Endothelial cell of umbilical vein (primary cell): Measurements from ENCODE around the gene NME7. TPM values are rescaled to one million over a fixed set of nuclear protein-coding genes. Genes with fewer than 3 reads are reported as not detected.

Experiments
- BruUV-seq: library from RNA; stranded (reverse); fragments of 400-500 nt; replicated peaks from 2 replicates; lab custom pipeline; 2021; lab: Mats Ljungman, UMichigan
- CTCF ChIA-PET: fragments of 300-600, 350-600 bp; sonication (Branson Sonifier 250); formaldehyde crosslinking; loops from one replicate; lab custom pipeline; 2021; ENCODE audit warnings: antibody characterized with exemption, inconsistent platforms; lab: Charles Lee
- POLR2A ChIA-PET: fragments of 300-600, 350-600 bp; sonication (Branson Sonifier 250); formaldehyde crosslinking; loops from one replicate; lab custom pipeline; 2021; ENCODE audit warnings: antibody characterized with exemption, inconsistent platforms; lab: Charles Lee
- DNase-seq: peaks from one replicate; pipeline ENCODE4 v3.0.0-alpha.2; 2011; ENCODE audit warnings: low read depth, low spot score
- FAIRE-seq: peaks from 2 replicates; lab custom pipeline; 2011; peaks lifted over from hg19 to GRCh38; lab: Jason Lieb, UNC
- H2AFZ ChIP-seq: 2 replicates; pipeline ENCODE4 v1.6.0; 2012; ENCODE audit warnings: low read depth, low read length, control low read depth, inconsistent platforms
- H3K27ac ChIP-seq: 2 replicates; pipeline ENCODE4 v1.5.1; 2011; ENCODE audit warnings: low read depth, mild to moderate bottlenecking, control low read depth, low read length, moderate library complexity; ENCODE audit not compliant: insufficient read depth
- H3K27me3 ChIP-seq, 2 experiments: 2 replicates each; pipeline versions ENCODE4 v1.6.0 to v1.6.1; 2011; ENCODE audit warnings: low read length in 2 of 2, mixed read lengths in 1 of 2; ENCODE audit not compliant: control insufficient read depth in 2 of 2, insufficient read depth in 2 of 2
- H3K36me3 ChIP-seq, 2 experiments: 2 replicates in 1 of 2; 3 replicates in 1 of 2; pipeline ENCODE4 v1.5.1; 2011; ENCODE audit warnings: low read length in 2 of 2, mild to moderate bottlenecking in 1 of 2, moderate library complexity in 1 of 2; ENCODE audit not compliant: control insufficient read depth in 2 of 2, insufficient read depth in 2 of 2; ENCODE audit errors: extremely low read depth in 1 of 2
- H3K4me1 ChIP-seq: 3 replicates; pipeline ENCODE4 v1.5.1; 2011; ENCODE audit warnings: mild to moderate bottlenecking, low read length; ENCODE audit not compliant: control insufficient read depth, insufficient read depth; ENCODE audit errors: extremely low read depth
- H3K4me2 ChIP-seq: 2 replicates; pipeline ENCODE4 v1.6.1; 2011; ENCODE audit warnings: low read length, control low read depth, mixed read lengths; ENCODE audit not compliant: insufficient read depth
- H3K4me3 ChIP-seq, 3 experiments: fragments of 200-600 bp in 1 of 3; sonication (generic), shearing (Covaris generic) in 1 of 3; replicated peaks in 1 of 3; 2 replicates each; pipeline ENCODE4 v1.5.1; 2011 to 2016; ENCODE audit warnings: control low read depth in 3 of 3, low read length in 3 of 3, mild to moderate bottlenecking in 2 of 3, inconsistent platforms in 1 of 3, low read depth in 1 of 3, moderate library complexity in 1 of 3; ENCODE audit not compliant: insufficient read depth in 1 of 3
- H3K79me2 ChIP-seq: 2 replicates; pipeline ENCODE4 v1.6.0; 2012; ENCODE audit warnings: low read length, inconsistent platforms; ENCODE audit not compliant: control insufficient read depth, insufficient read depth
- H3K9ac ChIP-seq: replicated peaks from 2 replicates; pipeline ENCODE3; 2011; ENCODE audit warnings: low read length, control low read depth; ENCODE audit not compliant: insufficient read depth; ENCODE audit errors: extremely low read depth
- H3K9me1 ChIP-seq: replicated peaks from 3 replicates; pipeline ENCODE4 v1.6.0; 2011; ENCODE audit warnings: mild to moderate bottlenecking, low read length; ENCODE audit not compliant: control insufficient read depth, insufficient read depth; ENCODE audit errors: extremely low read depth
- H3K9me3 ChIP-seq: replicated peaks from 2 replicates; pipeline ENCODE4 v1.5.1; 2012; ENCODE audit warnings: low read length, inconsistent platforms; ENCODE audit not compliant: control insufficient read depth, insufficient read depth
- H4K20me1 ChIP-seq: replicated peaks from 2 replicates; pipeline ENCODE3; 2011; ENCODE audit warnings: mild to moderate bottlenecking, low read length; ENCODE audit not compliant: control insufficient read depth, insufficient read depth; ENCODE audit errors: extremely low read depth
- CTCF ChIP-seq, 2 donors: IDR thresholded peaks; 1 replicate in 1 of 2; 2 replicates in 1 of 2; pipeline ENCODE4 v1.5.1; 2011; ENCODE audit warnings: low read length in 2 of 2, mild to moderate bottlenecking in 2 of 2, moderate library complexity in 2 of 2, control low read depth in 1 of 2, inconsistent platforms in 1 of 2, low read depth in 1 of 2; ENCODE audit not compliant: insufficient read depth in 1 of 2; ENCODE audit errors: extremely low read depth in 1 of 2
- EZH2 ChIP-seq: IDR thresholded peaks from 2 replicates; pipeline ENCODE4 v1.6.1; 2012; ENCODE audit warnings: borderline replicate concordance, low read depth, mild to moderate bottlenecking, moderate library complexity, low read length, inconsistent platforms; ENCODE audit not compliant: severe bottlenecking
- FOS ChIP-seq: IDR thresholded peaks from 2 replicates; pipeline ENCODE4 v1.6.1; 2011; ENCODE audit warnings: mild to moderate bottlenecking, low read length, moderate library complexity, borderline replicate concordance; ENCODE audit not compliant: insufficient read depth
- GATA2 ChIP-seq: IDR thresholded peaks from 2 replicates; pipeline ENCODE4 v1.7.0; 2011; ENCODE audit warnings: low read depth, mild to moderate bottlenecking, moderate library complexity, mixed read lengths, low read length; ENCODE audit not compliant: insufficient read length, insufficient read depth
- JUN ChIP-seq: IDR thresholded peaks from 2 replicates; pipeline ENCODE4 v1.6.1; 2011; ENCODE audit warnings: borderline replicate concordance, low read depth; ENCODE audit not compliant: insufficient read length, insufficient read depth
- MAX ChIP-seq: IDR thresholded peaks from 2 replicates; pipeline ENCODE4 v1.6.1; 2011; ENCODE audit not compliant: insufficient read depth, insufficient read length
- MYC ChIP-seq: IDR thresholded peaks from one replicate; pipeline ENCODE4 v1.6.1; 2011; ENCODE audit warnings: mild to moderate bottlenecking, low read depth, low read length
- POLR2A ChIP-seq: IDR thresholded peaks from 2 replicates; pipeline ENCODE4 v1.6.1; 2012; ENCODE audit warnings: low read depth, mild to moderate bottlenecking, control low read depth, low read length
- POLR2AphosphoS5 ChIP-seq: IDR thresholded peaks from 2 replicates; pipeline ENCODE4 v1.6.1; 2012; ENCODE audit warnings: low read depth, mild to moderate bottlenecking, control low read depth, low read length, moderate library complexity; ENCODE audit not compliant: insufficient read depth
- dilution Hi-C: fragments of 300-500 bp; cut with MboI; formaldehyde crosslinking; loops from one replicate; pipeline ENCODE4 v1.15.0; 2019; ENCODE audit warnings: low sequenced_read_pairs; ENCODE audit not compliant: extremely low pct_ligation_motif_present
- intact Hi-C: fragments of 100-400 bp; cut with micrococcal nuclease; formaldehyde crosslinking; loops from one replicate; pipeline ENCODE4 v1.10.0; 2022
- polyA plus RNA-seq, 4 experiments: library from polyadenylated mRNA; depleted of rRNA in 3 of 4; stranded (reverse) in 3 of 4; unstranded in 1 of 4; fragments of >200 nt; gene quantifications; 2 replicates each; pipeline versions ENCODE4 v1.2.1 to v1.2.3, GENCODE V29; 2011 to 2012; ENCODE audit warnings: missing spikeins in 1 of 4
- total RNA-seq: library from RNA; stranded (reverse); gene quantifications from 2 replicates; pipeline ENCODE4 v1.2.3, GENCODE V29; 2021

Gene NME7
- total and polyA plus RNA-seq, 2 donors (not counting 3 experiments of a cell fraction or from before 2014, with no cell fraction given), result 16.5 to 25.3 TPM

- dilution Hi-C loops, result no loop called here
- POLR2A ChIA-PET, result no interaction called here
- Histone ChIP-seq H3K79me2 (peaks cover 3% of the 10 kb centered on the region), H3K27ac (peak overlapping the region; percentile 18), H3K36me3 (peaks cover 0 to 6% of the 10 kb centered on the region in 2 experiments), H3K27me3 (no peaks in the 10 kb centered on the region), H3K9me3 (no peaks in the 10 kb centered on the region), H3K9ac (no peak overlapping the region), H3K4me3 (no peak overlapping the region), H3K9me1 (no peaks in the 10 kb centered on the region), H3K4me2 (peak overlapping the region; percentile 33), H4K20me1 (no peaks in the 10 kb centered on the region), H2AFZ (no peak overlapping the region), H3K4me1 (peaks cover 10% of the 10 kb centered on the region)
- FAIRE-seq (no peak), DNase-seq (peak; percentile 47)
- CTCF ChIA-PET, result interaction anchor here (0.6 to 1.2 kb wide), 2 partner anchors 219 to 526 kb away, joined by 3 read pairs; no protein-coding TSS in a partner anchor
- no peak for TF ChIP-seq POLR2A
- TF ChIP-seq POLR2AphosphoS5, result no peak
- no peak for TF ChIP-seq MAX
- no peak for TF ChIP-seq CTCF (IDR thresholded peaks at IDR 0.05; ENCODE audit: extremely low read depth in 1 of 2, insufficient read depth in 1 of 2, low read depth in 1 of 2, low read length in 2 of 2)
- no peak for TF ChIP-seq GATA2
- no peak for TF ChIP-seq MYC
- no peak for TF ChIP-seq EZH2
- no peak for TF ChIP-seq JUN
- no peak for TF ChIP-seq FOS
- BruUV-seq, result TSS peak; percentile 66
- intact Hi-C loops, result no loop called here
Measured at GRCh38 chr1:169129109-169129784, 238.3 kb downstream of the NME7 start.
